Endothelial cell of umbilical vein (primary cell): Measurements from ENCODE around the gene TMPRSS9. TPM values are rescaled to one million over a fixed set of nuclear protein-coding genes. Genes with fewer than 3 reads are reported as not detected.

ENCODE experiments used
- BruUV-seq: library from RNA; stranded (reverse); fragments of 400-500 nt; replicated peaks from 2 replicates; lab custom pipeline; 2021; lab: Mats Ljungman, UMichigan
- CTCF ChIA-PET: fragments of 300-600, 350-600 bp; sonication (Branson Sonifier 250); formaldehyde crosslinking; loops from one replicate; lab custom pipeline; 2021; ENCODE audit warnings: antibody characterized with exemption, inconsistent platforms; lab: Charles Lee
- POLR2A ChIA-PET: fragments of 300-600, 350-600 bp; sonication (Branson Sonifier 250); formaldehyde crosslinking; loops from one replicate; lab custom pipeline; 2021; ENCODE audit warnings: antibody characterized with exemption, inconsistent platforms; lab: Charles Lee
- DNase-seq: peaks from one replicate; pipeline ENCODE4 v3.0.0-alpha.2; 2011; ENCODE audit warnings: low read depth, low spot score
- FAIRE-seq: peaks from 2 replicates; lab custom pipeline; 2011; peaks lifted over from hg19 to GRCh38; lab: Jason Lieb, UNC
- H2AFZ ChIP-seq: 2 replicates; pipeline ENCODE4 v1.6.0; 2012; ENCODE audit warnings: low read depth, low read length, control low read depth, inconsistent platforms
- H3K27ac ChIP-seq: 2 replicates; pipeline ENCODE4 v1.5.1; 2011; ENCODE audit warnings: low read depth, mild to moderate bottlenecking, control low read depth, low read length, moderate library complexity; ENCODE audit not compliant: insufficient read depth
- H3K27me3 ChIP-seq, 2 experiments: 2 replicates each; pipeline versions ENCODE4 v1.6.0 to v1.6.1; 2011; ENCODE audit warnings: low read length in 2 of 2, mixed read lengths in 1 of 2; ENCODE audit not compliant: control insufficient read depth in 2 of 2, insufficient read depth in 2 of 2
- H3K36me3 ChIP-seq, 2 experiments: 2 replicates in 1 of 2; 3 replicates in 1 of 2; pipeline ENCODE4 v1.5.1; 2011; ENCODE audit warnings: low read length in 2 of 2, mild to moderate bottlenecking in 1 of 2, moderate library complexity in 1 of 2; ENCODE audit not compliant: control insufficient read depth in 2 of 2, insufficient read depth in 2 of 2; ENCODE audit errors: extremely low read depth in 1 of 2
- H3K4me1 ChIP-seq: 3 replicates; pipeline ENCODE4 v1.5.1; 2011; ENCODE audit warnings: mild to moderate bottlenecking, low read length; ENCODE audit not compliant: control insufficient read depth, insufficient read depth; ENCODE audit errors: extremely low read depth
- H3K4me2 ChIP-seq: 2 replicates; pipeline ENCODE4 v1.6.1; 2011; ENCODE audit warnings: low read length, control low read depth, mixed read lengths; ENCODE audit not compliant: insufficient read depth
- H3K4me3 ChIP-seq, 3 experiments: fragments of 200-600 bp in 1 of 3; sonication (generic), shearing (Covaris generic) in 1 of 3; replicated peaks in 1 of 3; 2 replicates each; pipeline ENCODE4 v1.5.1; 2011 to 2016; ENCODE audit warnings: control low read depth in 3 of 3, low read length in 3 of 3, mild to moderate bottlenecking in 2 of 3, inconsistent platforms in 1 of 3, low read depth in 1 of 3, moderate library complexity in 1 of 3; ENCODE audit not compliant: insufficient read depth in 1 of 3
- H3K79me2 ChIP-seq: 2 replicates; pipeline ENCODE4 v1.6.0; 2012; ENCODE audit warnings: low read length, inconsistent platforms; ENCODE audit not compliant: control insufficient read depth, insufficient read depth
- H3K9ac ChIP-seq: replicated peaks from 2 replicates; pipeline ENCODE3; 2011; ENCODE audit warnings: low read length, control low read depth; ENCODE audit not compliant: insufficient read depth; ENCODE audit errors: extremely low read depth
- H3K9me1 ChIP-seq: replicated peaks from 3 replicates; pipeline ENCODE4 v1.6.0; 2011; ENCODE audit warnings: mild to moderate bottlenecking, low read length; ENCODE audit not compliant: control insufficient read depth, insufficient read depth; ENCODE audit errors: extremely low read depth
- H3K9me3 ChIP-seq: replicated peaks from 2 replicates; pipeline ENCODE4 v1.5.1; 2012; ENCODE audit warnings: low read length, inconsistent platforms; ENCODE audit not compliant: control insufficient read depth, insufficient read depth
- H4K20me1 ChIP-seq: replicated peaks from 2 replicates; pipeline ENCODE3; 2011; ENCODE audit warnings: mild to moderate bottlenecking, low read length; ENCODE audit not compliant: control insufficient read depth, insufficient read depth; ENCODE audit errors: extremely low read depth
- EZH2 ChIP-seq: IDR thresholded peaks from 2 replicates; pipeline ENCODE4 v1.6.1; 2012; ENCODE audit warnings: borderline replicate concordance, low read depth, mild to moderate bottlenecking, moderate library complexity, low read length, inconsistent platforms; ENCODE audit not compliant: severe bottlenecking
- FOS ChIP-seq: IDR thresholded peaks from 2 replicates; pipeline ENCODE4 v1.6.1; 2011; ENCODE audit warnings: mild to moderate bottlenecking, low read length, moderate library complexity, borderline replicate concordance; ENCODE audit not compliant: insufficient read depth
- GATA2 ChIP-seq: IDR thresholded peaks from 2 replicates; pipeline ENCODE4 v1.7.0; 2011; ENCODE audit warnings: low read depth, mild to moderate bottlenecking, moderate library complexity, mixed read lengths, low read length; ENCODE audit not compliant: insufficient read length, insufficient read depth
- JUN ChIP-seq: IDR thresholded peaks from 2 replicates; pipeline ENCODE4 v1.6.1; 2011; ENCODE audit warnings: borderline replicate concordance, low read depth; ENCODE audit not compliant: insufficient read length, insufficient read depth
- MYC ChIP-seq: IDR thresholded peaks from one replicate; pipeline ENCODE4 v1.6.1; 2011; ENCODE audit warnings: mild to moderate bottlenecking, low read depth, low read length
- POLR2A ChIP-seq: IDR thresholded peaks from 2 replicates; pipeline ENCODE4 v1.6.1; 2012; ENCODE audit warnings: low read depth, mild to moderate bottlenecking, control low read depth, low read length
- POLR2AphosphoS5 ChIP-seq: IDR thresholded peaks from 2 replicates; pipeline ENCODE4 v1.6.1; 2012; ENCODE audit warnings: low read depth, mild to moderate bottlenecking, control low read depth, low read length, moderate library complexity; ENCODE audit not compliant: insufficient read depth
- dilution Hi-C: fragments of 300-500 bp; cut with MboI; formaldehyde crosslinking; loops from one replicate; pipeline ENCODE4 v1.15.0; 2019; ENCODE audit warnings: low sequenced_read_pairs; ENCODE audit not compliant: extremely low pct_ligation_motif_present
- intact Hi-C: fragments of 100-400 bp; cut with micrococcal nuclease; formaldehyde crosslinking; loops from one replicate; pipeline ENCODE4 v1.10.0; 2022
- polyA plus RNA-seq, 4 experiments: library from polyadenylated mRNA; depleted of rRNA in 3 of 4; stranded (reverse) in 3 of 4; unstranded in 1 of 4; fragments of >200 nt; gene quantifications; 2 replicates each; pipeline versions ENCODE4 v1.2.1 to v1.2.3, GENCODE V29; 2011 to 2012; ENCODE audit warnings: missing spikeins in 1 of 4
- total RNA-seq: library from RNA; stranded (reverse); gene quantifications from 2 replicates; pipeline ENCODE4 v1.2.3, GENCODE V29; 2021
- TF ChIP-seq, protein P1 (sequence below): IDR thresholded peaks from 2 replicates; pipeline ENCODE4 v1.6.1; 2011; ENCODE audit not compliant: insufficient read depth, insufficient read length
- TF ChIP-seq, protein P2 (sequence below), 2 donors: IDR thresholded peaks; 1 replicate in 1 of 2; 2 replicates in 1 of 2; pipeline ENCODE4 v1.5.1; 2011; ENCODE audit warnings: low read length in 2 of 2, mild to moderate bottlenecking in 2 of 2, moderate library complexity in 2 of 2, control low read depth in 1 of 2, inconsistent platforms in 1 of 2, low read depth in 1 of 2; ENCODE audit not compliant: insufficient read depth in 1 of 2; ENCODE audit errors: extremely low read depth in 1 of 2

TMPRSS9 gene
- total and polyA plus RNA-seq, 2 donors (not counting 3 experiments of a cell fraction or from before 2014, with no cell fraction given) = not detected

DNA sequence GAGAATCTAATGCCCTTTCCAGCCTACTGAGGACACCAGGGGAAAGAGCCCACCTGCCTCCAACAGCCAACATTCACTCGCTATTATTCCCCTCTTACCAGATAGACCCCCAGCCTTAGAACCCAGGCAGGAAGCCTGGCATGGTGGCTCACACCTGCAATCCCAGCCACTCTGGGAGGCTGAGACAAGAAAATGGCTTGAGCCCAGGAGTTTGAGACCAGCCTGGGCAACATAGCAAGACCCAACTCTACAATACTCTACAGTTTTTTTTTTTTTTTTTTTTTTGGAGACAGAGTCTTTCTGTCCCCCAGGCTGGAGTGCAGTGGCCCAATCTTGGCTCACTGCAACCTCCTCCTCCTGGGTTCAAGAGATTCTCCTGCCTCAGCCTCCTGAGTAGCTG is 100.2 kb downstream of the TMPRSS9 start:
- intact Hi-C loops = no loop called here
- no TSS peak for BruUV-seq
- no peak for FAIRE-seq

More for the DNA sequence above, 100.2 kb downstream of the TMPRSS9 start:
- H3K27me3 ChIP-seq = no peaks in the 10 kb centered on the region
- peaks cover 18% of the 10 kb centered on the region for H3K79me2 ChIP-seq
- H3K9ac ChIP-seq = no peak overlapping the region
- CTCF ChIA-PET = interaction anchor here (1.1 kb wide), 1 partner anchor 11 kb away, joined by 3 read pairs; no protein-coding TSS in a partner anchor
- peaks cover 20% of the 10 kb centered on the region for H3K4me1 ChIP-seq
- no peaks in the 10 kb centered on the region for H3K36me3 ChIP-seq
- no peaks in the 10 kb centered on the region for H3K9me1 ChIP-seq
- dilution Hi-C loops = no loop called here
- no peak overlapping the region for H3K27ac ChIP-seq
- TF ChIP-seq FOS (no peak), MYC (no peak), POLR2A (no peak), EZH2 (no peak), GATA2 (no peak), JUN (no peak), POLR2AphosphoS5 (no peak)
- TF ChIP-seq, protein P1, sequence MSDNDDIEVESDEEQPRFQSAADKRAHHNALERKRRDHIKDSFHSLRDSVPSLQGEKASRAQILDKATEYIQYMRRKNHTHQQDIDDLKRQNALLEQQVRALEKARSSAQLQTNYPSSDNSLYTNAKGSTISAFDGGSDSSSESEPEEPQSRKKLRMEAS = no peak
- TF ChIP-seq, protein P2, sequence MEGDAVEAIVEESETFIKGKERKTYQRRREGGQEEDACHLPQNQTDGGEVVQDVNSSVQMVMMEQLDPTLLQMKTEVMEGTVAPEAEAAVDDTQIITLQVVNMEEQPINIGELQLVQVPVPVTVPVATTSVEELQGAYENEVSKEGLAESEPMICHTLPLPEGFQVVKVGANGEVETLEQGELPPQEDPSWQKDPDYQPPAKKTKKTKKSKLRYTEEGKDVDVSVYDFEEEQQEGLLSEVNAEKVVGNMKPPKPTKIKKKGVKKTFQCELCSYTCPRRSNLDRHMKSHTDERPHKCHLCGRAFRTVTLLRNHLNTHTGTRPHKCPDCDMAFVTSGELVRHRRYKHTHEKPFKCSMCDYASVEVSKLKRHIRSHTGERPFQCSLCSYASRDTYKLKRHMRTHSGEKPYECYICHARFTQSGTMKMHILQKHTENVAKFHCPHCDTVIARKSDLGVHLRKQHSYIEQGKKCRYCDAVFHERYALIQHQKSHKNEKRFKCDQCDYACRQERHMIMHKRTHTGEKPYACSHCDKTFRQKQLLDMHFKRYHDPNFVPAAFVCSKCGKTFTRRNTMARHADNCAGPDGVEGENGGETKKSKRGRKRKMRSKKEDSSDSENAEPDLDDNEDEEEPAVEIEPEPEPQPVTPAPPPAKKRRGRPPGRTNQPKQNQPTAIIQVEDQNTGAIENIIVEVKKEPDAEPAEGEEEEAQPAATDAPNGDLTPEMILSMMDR (IDR thresholded peaks at IDR 0.05; ENCODE audit: extremely low read depth in 1 of 2, insufficient read depth in 1 of 2, low read depth in 1 of 2, low read length in 2 of 2) = no peak
- no peak overlapping the region for H3K4me2 ChIP-seq
- DNase-seq = no peak
- POLR2A ChIA-PET = no interaction called here
- H2AFZ ChIP-seq = no peak overlapping the region
- H4K20me1 ChIP-seq = no peaks in the 10 kb centered on the region
- no peaks in the 10 kb centered on the region for H3K9me3 ChIP-seq
- no peak overlapping the region for H3K4me3 ChIP-seq
